GM18520 (cell line): Measurements from ENCODE around the gene SYT15B.
"Not testable (repeated sequence)": the region's sequence is repeated elsewhere in the genome, so short reads cannot be mapped to it uniquely, and the experiment has no call there.

ENCODE experiments used
- ATAC-seq: cut with Tn5 transposase; IDR thresholded peaks from one replicate; pipeline ENCODE4 v1.9.1; 2021; ENCODE audit not compliant: unreplicated experiment

SYT15B gene

DNA sequence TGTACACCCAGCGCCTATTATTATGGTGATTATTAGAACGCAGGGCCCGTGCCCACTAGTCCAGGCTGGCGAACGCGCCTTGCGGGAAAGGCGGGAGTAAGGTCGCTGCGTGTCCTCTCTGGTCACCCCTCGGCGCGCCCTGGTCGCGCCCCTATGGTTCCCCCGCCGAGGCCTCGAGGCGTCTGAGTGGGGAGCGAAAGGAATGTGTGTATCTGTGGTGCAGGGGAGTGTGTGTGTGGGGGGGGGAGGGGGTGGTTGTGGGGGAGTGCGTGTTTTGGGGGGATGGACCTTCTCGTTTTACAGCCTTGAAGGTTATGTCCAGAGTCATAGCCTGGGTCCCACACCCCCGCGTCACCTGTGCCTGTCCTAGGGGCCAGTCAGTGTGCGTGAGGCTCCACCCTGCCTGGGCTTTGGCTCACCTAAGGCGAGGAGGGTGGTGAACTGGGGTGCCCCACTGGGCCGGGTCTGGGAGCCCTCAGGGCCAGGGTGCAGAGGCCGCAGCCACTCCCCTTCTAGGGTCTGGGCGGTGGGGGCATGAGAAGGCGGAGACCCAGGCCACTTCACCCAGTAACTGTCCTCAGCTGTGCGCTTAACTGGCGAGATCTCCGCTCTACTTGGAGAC lies at the start of gene SYT15B:
SYT15B (minus strand) TSS at position 39 of the 622 bp plus-strand sequence. CDS start 952 bp downstream, outside the sequence.
- not testable (repeated sequence) for ATAC-seq

DNA sequence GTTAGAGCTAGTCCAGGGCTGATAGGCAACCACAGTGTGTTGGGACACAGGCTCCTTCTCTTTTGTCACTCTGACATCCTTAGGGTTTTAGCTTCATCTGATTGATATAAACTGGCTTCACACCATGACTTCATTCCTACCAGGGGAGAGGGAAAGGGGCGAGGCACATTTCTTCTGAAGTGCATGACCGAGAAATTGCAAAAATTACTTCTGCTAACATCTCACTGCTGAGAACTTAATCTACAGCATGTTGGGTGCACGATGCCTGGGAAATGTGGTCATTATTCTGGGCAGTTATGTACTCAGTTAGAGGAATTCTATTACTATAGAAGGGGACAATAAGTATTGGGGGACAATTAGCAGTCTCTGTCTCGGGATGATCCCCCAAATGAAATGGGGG lies 16.2 kb upstream of the SYT15B start:
- not testable (repeated sequence) for ATAC-seq

DNA sequence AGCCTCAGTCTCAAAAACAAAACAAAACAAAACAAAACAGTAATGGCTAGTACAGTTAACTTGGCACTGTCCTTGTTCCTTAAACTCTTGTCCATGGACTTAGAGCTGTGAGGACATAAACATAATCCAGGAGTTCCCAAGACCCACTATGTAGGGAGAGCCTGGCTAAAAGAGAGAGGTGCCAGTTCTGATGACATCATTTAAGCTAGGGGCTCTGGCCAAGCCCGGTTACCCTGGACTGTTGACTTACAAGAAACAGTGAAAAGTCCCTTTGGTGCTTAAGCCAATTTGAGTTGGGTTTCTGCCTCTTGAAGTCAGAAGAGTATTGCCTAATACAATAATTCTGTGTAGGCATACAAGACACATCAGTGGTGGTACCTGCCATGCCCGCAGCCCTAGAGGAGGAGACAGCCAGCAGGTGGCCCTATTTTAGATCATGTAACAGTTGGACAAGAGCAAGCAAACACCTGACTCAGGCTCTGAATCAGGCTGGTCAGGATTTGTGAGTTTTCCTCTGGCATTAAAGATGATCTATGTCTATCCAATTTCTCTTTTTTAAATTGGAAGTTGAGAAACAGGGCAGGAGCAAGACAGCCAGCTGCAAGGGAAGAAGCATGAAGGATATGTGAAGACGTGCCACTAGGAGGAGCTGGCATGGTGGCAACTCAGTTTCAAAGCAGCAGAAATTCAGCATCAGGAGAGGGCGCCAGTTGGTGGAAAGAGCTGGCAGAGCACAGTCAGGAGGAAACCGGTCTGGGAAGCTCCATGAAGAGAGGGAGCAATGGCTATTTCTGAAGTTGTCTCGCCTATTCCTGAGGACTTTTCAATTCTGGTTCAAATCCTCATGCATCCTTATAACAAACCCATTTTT lies 12.2 kb upstream of the SYT15B start:
- not testable (repeated sequence) for ATAC-seq

DNA sequence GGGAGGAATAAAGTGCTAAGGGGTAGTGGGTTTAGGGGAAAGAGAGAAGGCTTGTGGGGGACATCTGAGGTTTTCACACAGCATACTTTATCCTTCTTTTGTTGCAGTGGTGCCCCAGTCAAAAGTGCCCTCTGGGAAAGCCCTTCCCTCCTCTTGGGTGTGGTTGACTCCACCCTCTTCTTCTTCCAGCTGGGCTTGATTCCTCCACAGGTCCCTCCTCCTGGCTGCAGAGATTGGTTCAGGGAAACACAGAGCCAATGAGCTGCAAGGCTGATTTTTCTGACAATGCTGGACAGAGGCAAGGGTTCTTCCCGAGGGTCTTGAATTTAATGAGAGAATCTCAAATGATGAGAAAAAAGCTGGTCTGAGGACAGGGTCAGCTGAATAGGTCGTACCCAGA lies 7.4 kb upstream of the SYT15B start:
- ATAC-seq, result not testable (repeated sequence)

DNA sequence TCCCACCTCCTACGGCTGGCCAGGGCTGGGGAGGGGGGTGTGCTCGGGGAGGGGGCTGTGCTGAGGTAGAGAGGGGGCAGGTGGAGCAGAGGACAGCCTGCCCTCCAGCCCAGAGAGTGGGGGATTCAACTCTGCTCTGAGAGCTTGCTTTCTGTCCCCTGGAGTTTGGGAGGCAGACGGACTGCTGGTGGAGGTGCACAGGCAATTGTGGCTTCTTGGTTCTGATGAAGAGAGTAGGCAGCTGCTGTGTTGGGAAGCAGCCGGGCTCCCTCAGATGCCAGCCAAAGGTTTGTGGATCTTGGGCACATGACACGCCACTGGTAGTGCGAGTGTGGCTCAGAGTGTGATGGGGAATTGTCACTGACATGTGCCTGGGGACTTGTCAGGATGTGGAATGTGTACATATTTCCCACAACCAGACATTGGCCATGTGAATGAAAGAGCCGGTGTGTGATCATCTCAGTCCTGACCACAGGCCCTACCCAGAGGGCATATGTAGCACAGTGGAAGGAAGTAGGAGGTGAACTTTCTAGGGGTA lies 5.3 kb upstream of the SYT15B start:
- ATAC-seq, result not testable (repeated sequence)

DNA sequence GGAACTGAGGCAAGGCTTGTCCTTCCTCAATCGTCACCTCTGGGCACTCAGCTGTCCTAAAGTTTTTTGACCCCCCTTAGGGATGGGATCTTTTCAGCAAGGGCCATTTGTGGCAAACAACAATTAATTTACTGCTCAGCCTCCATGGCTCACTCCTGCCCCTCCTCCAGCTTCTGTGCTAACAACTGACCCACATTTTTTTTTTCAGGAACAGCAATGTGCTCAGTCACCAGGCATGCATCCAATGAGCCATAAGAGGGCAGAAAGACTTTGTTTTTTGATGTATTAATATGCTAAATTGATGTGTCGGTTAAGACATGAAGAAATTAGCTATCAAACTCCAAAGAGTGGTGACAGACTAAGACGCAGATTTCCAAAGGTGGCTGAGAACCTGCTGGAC lies 4.7 kb upstream of the SYT15B start:
- ATAC-seq, result not testable (repeated sequence)

DNA sequence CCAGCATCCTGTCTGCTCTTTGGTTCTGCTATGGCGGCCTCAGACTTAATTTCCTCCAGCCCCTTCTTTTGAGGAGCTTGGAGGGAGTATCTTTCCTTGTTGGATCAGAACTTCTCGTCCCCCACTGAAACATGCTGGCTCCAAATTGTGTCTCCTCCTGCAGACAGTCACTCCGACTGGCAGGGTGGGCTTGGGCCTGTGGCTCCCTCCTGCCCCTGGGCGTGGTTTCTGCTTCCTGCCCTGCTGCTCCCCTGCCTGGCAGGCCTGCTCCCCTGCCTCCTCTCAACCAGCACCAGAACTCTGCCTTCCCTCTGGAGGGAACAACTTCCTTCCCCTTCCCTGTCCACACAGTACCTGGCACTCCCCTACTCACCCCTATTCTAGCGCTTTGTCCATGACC lies 3.8 kb upstream of the SYT15B start:
- ATAC-seq, result not testable (repeated sequence)

DNA sequence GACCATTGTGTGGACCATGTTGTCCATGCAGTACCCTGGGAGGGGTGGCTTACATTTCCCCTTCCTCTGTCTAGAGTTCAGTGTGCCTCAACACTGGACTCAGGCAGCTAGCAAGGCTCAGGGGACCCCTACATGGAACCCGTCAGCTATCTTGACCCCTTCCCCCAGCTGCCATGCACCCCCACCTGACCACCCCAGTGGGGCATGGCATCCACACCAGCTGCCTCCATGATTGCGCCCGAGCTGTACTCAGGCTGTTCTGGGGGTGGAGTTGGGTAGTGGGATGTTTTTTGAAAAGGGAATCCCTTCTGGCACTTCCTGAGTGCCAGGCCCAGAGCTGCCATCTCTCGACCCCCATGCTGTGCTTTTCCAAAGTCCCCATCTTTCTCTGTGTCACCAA lies 1.8 kb upstream of the SYT15B start:
- not testable (repeated sequence) for ATAC-seq

DNA sequence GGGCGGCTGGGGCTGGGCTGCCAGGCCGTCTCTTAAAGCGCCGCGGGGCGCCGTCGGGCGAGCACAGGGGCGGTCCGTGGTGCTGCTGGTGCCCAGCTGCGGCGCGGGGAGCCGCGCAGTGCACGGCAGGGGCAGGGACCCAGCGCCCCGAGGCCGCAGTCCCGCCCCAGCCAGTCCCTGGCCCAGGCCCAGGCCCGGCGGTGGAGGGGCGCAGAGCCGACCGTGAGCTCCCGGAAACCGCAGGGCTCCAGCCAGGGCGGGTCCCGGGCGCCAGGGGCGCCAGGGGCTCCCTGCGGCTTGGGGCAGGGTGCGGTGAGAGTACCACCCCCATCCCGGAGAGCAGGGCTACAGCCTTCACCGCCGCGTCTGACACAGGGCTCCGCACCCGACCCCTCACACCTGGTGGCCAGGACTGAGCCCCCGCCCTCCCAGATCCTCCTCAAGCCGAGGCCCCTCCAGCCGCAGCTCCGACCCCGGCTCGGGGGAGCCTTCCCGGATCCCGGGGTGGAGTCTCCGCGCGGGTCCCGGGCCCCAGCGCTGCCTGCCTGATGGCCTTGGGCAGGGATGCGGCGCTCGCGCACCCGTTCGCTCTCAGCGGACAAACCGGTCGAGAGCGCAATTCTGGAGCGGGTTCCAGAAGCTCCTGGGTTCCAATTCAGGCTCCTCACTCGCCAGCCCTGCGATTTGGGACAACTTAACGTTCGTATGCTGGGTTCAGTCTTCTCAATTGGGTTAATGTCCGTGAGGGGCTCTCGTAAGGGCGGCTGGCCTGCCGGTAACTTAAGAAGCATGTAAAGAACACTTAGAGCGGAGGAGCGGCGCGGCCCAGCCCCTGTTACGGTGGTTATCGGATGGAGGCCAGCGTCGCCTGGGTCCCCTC lies 478 bp downstream of the SYT15B start:
- not testable (repeated sequence) for ATAC-seq

DNA sequence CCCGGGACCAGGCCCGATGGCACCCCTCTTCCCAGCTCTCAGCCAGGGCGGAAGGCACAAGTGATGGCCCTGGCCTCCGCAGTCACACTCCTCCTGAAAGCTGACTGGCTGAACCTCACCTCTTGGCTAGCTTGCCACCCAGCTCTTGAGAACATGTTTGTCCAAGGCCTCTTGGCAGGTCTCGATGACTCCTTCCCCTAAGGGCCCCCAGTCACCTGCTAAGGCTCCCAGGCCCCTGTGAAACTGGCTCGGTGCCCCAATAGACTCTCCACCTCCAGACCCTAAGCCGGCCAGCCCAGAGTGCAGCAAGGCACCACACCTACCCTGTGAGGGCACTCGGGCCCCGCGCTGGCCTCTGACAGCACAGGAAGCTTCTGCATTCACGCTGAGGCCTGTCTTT lies 4.5 kb downstream of the SYT15B start:
- not testable (repeated sequence) for ATAC-seq

DNA sequence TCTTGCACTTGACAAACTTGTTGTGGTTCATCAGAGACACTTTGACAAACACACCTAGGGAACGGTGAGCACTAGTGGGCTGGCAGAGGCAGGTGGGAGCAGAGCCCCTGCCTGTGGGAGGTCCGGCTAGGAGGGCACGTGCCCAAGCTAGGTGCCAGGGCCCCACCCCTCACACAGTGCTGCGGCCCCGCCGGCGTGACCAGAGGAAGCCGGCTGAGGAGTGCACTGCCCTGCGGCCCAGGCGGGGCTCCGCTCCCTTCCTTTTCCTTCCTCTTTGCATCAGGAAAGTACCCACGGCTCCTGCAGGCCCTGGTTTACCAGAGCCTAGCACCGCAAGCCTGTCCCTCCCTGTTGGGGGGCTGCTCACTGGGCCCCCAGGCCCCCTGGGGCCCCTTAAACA lies 7.2 kb downstream of the SYT15B start:
- ATAC-seq, result not testable (repeated sequence)

DNA sequence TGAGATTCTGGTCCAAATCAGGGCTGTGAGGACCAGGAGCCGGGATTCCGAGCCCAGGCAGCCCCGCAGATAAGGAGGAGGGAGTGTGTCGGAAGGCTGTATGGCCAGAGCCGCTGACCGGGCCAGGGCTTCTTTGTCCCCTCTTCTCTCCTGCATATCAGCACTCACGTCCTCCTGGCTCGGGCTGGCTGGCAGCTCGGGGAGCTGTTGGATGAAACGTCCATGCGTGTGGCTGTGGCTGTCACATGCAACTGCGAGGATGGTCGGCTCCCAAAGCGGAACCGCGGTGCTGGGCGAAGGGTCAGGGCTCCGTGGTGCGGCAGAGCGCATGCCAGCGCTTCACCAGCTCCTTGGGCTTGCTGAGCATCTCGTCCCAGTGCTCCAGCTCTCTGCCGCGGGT lies 9.5 kb downstream of the SYT15B start:
- not testable (repeated sequence) for ATAC-seq

DNA sequence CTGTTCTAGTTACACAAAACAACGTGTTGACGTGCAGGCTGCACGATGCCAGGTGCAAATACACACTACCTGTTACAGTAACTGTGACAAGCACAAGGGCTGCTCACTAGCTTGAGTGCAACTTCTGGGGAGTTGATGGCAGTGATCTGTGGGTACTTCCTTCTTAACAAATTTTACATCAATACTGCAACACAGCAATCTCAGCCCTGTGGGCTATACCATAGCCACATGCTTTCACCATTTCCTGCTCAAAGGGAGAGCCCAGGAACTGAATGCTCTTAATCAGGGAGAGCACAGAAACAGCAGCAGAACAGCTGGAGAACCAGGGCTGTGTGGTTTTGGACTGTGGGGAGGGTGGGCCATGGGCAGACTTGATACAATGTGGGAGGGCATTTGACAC lies 10.2 kb downstream of the SYT15B start:
- ATAC-seq, result not testable (repeated sequence)

DNA sequence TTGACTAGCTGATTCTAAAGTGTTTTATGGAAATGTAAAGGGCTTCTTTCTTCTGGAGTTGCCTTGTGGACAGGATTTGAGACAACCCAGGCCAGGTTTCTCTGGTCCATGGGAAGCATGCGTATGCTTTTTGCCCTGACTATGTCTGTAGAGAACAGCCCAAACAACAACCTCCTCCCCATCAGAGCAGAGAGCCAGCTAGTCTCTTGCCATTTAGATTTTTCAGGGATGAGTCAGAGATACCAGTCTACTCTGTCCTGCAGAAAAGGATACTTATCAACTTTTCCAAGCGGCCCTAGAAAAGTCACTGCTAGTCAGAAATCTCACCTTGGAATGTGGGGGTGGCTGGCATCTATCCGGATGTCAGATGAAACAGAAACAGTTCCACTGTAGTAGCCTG lies 11.6 kb downstream of the SYT15B start:
- ATAC-seq, result not testable (repeated sequence)

DNA sequence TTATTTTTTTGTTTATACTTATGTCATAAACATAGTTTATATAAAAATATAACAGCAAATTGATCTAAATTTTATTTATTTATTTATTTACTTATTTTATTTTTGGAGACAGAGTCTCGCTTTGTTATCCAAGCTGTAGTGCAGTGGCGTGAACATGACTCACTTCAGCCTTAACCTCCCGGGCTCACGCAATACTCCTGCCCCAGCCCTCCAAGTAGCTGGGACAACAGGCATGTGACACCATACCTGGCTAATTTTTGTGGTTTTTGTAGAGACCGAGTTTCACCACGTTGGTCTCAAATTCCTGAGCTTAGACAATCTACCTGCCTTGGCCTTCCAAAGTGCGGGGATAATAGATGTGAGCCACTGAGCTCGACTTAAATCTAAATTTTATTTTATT lies 13.0 kb downstream of the SYT15B start:
- ATAC-seq, result not testable (repeated sequence)

DNA sequence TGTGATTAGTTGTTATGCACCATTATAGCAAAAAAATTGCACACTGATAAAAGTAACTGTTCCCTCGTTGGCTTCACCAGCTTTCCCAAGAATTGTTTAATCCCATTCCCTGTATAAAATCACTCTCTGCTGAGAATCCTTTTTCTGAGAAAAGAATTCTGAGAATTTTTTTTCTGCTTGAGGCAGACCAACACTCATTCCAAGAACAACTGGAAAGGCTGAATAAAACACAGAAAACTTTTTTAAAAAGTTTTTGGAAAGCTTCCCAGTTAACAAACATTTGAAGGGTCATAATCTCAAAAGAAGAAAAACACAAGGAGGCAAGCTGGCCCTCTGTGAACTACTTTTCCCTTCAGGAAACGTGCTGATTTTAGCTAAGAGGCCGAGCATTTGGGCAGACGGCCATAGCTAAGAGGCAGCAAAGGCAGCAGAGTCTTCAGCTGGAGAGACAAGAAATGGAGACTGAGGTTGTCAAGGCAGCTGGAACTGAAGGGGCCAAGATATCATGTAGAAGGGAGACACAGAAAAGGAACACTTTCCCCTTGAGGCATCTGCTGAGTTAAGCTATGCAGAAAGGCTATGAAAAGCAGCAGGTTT lies 16.5 kb downstream of the SYT15B start:
- not testable (repeated sequence) for ATAC-seq

DNA sequence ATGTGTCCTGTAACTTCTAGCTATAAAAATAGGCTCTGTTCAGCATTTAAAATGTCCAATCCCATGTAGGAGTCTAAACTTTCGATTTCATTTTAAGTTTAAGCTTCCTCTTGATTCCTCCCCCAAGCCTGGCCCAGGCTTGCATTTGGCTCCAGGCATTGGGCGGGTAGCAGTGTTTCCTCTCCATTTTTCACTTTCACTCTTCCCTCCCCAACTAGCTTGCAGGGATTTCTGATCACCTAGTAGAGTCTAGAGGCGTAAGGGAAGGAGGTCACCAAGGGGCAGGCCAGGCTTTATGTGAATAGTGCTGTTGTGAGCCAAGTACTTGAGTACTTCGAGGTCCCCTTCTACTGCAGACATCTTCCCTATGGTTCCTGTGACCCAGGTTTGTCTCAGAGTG lies 18.5 kb downstream of the SYT15B start:
- not testable (repeated sequence) for ATAC-seq

DNA sequence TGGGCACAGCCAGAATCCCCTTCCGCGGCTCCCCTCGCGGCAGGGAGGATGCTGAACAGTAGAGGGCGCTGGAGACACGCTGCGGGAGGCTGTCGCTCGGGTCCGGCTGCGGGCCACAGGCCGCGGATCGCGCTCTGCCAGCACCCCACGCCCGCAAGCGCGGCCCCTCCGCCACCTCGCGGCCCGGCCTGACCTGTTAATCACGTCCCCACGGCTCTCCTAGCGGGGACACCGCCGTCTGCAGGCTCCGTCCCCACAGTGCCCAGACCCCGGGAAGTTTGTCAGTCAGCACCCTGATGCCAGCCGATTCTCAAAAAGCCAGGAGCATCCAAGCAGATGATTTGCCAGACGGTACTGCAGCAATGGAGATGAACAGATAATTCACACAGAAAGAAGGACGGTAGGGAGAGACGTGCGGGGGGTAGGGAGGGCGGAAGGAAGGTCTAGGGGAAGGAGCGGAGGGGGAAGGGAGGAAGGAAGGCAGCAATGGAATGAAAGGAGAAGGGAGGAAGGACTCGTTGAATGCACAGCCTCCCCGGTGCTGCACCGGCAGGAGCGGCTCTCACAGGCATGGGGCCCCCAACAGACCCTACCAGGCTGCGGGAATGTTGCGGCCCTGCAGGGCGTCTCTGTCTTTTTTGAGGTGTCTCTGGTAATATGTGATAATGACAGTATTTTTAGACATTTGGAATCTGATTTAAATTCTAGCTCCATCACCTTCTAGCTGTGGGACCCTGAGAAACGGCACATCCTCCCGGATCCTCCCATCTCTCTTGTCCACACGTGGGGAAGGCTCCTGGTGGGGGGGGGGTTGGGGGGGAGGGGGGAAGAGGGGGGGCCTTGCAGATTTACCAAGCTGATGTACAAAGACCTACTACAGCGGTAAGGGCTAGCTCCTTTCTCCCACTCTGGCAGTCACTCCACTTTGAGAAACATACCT lies 19.5 kb downstream of the SYT15B start:
- peak; percentile 40 for ATAC-seq

DNA sequence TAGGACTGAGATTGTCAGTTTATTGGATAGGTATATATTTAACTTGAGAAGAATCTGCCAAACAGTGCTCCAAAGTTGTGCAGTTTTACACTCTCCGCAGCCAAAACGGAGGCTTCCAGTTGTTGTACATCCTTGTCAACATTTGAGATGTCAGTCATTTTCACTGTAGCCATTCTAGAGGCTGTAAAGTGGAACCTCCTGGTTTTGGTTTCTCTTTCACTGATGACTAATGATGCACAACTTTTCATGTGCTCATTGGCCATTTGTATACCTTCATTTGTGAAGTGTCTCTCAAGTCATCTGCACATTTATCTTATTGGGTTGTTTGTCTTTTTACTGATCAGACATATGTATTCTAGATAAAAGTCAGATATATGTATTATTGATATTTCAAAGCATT lies 22.5 kb downstream of the SYT15B start:
- ATAC-seq, result peak; percentile 72
